Transverse colon (tissue), 4 donors: ENCODE results near the gene NUTM2E.
"Not testable (repeated sequence)": the region's sequence is repeated elsewhere in the genome, so short reads cannot be mapped to it uniquely, and the experiment has no call there.

Source experiments
- CTCF ChIP-seq, 5 experiments: fragments of 200-600 bp in 3 of 5; fragments of 450-650 bp in 2 of 5; sonication (generic) in 3 of 5; IDR thresholded peaks; 1 replicate in 2 of 5; 2 replicates in 3 of 5; pipeline ENCODE4 v1.5.1; 2016 to 2017; ENCODE audit warnings: antibody characterized with exemption in 5 of 5, inconsistent platforms in 3 of 5, mild to moderate bottlenecking in 2 of 5, moderate library complexity in 1 of 5
- EP300 ChIP-seq: sonication (generic); formaldehyde crosslinking; IDR thresholded peaks from one replicate; pipeline ENCODE4 v1.6.1; 2017; ENCODE audit warnings: antibody characterized with exemption, low read depth
- POLR2A ChIP-seq: fragments of 450-650 bp; IDR thresholded peaks from one replicate; pipeline ENCODE4 v1.6.1; 2016; ENCODE audit warnings: antibody characterized with exemption, mild to moderate bottlenecking, moderate library complexity
- POLR2AphosphoS5 ChIP-seq, 3 donors: sonication (generic); formaldehyde crosslinking; IDR thresholded peaks; one replicate each; pipeline ENCODE4 v1.6.1; 2016; ENCODE audit warnings: antibody characterized with exemption in 3 of 3

- not testable (repeated sequence) for TF ChIP-seq POLR2A; POLR2AphosphoS5 (IDR thresholded peaks at IDR 0.05); CTCF (IDR thresholded peaks at IDR 0.05); EP300
Observed at GRCh38 chr10:79869439-79870097, 43.0 kb downstream of the NUTM2E start.
